ENCODE measurements around the gene ZNF816. TPM values are rescaled to one million over a fixed set of nuclear protein-coding genes. Genes with fewer than 3 reads are reported as not detected.

The ZNF816 gene
- polyA plus RNA-seq, 1 donor from 2014 or later, result 0.10 TPM

DNA sequence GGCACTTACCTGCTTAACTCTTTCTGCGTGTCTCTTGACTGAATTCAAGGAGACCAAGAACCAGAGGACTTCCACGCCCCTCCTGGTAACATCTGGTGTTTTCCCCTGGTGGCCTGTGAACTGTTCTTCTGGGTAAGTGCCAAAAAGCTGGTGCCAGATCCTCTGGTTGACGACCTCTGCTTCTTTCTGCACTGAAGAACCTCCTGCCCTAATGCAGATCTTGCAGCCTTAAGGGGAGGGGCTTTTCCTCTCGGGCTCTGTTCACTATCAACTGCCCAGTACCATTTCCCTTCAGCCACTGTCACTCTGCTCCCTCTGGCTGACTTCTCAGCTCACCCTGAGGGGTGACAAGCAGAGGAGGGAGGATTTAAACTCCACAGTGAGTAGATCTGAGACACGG lies 44.9 kb upstream of the ZNF816 start:
- Histone ChIP-seq H3F3A (ENCODE audit: insufficient read depth, low read length, poor library complexity, severe bottlenecking) (no peaks in the 10 kb centered on the region), H3K9me2 (ENCODE audit: insufficient read depth, low read length) (no peaks in the 10 kb centered on the region)

GRCh38 chr19:53007200-53007599 lies 44.5 kb upstream of the ZNF816 start:
- Histone ChIP-seq H2AFZ (ENCODE audit: low read depth, low read length) (no peak overlapping the region), H3F3A (ENCODE audit: insufficient read depth, low read length, poor library complexity, severe bottlenecking) (no peaks in the 10 kb centered on the region), H3K79me2 (replicated peaks; ENCODE audit: insufficient read depth, low read length) (no peaks in the 10 kb centered on the region), H3K9ac (ENCODE audit: low read length) (no peak overlapping the region), H3K9me3 (ENCODE audit: low read length) (no peaks in the 10 kb centered on the region), H3K9me2 (ENCODE audit: insufficient read depth, low read length) (no peaks in the 10 kb centered on the region), H3K27me3 (ENCODE audit: insufficient read depth, low read depth, low read length) (no peaks in the 10 kb centered on the region), H3K4me3 (ENCODE audit: low read length) (no peak overlapping the region), H3K36me3 (ENCODE audit: insufficient read depth, low read length) (no peaks in the 10 kb centered on the region), H4K20me1 (ENCODE audit: insufficient read depth) (no peaks in the 10 kb centered on the region), H3K27ac (ENCODE audit: low read length) (no peak overlapping the region), H3K4me2 (ENCODE audit: low read length) (no peak overlapping the region)
- TF ChIP-seq TAF1 (IDR thresholded peaks at IDR 0.05; ENCODE audit: low read depth) (no peak), RAD21 (conservative IDR thresholded peaks at IDR 0.05) (no peak), EP300 (conservative IDR thresholded peaks at IDR 0.05; ENCODE audit: poor library complexity, severe bottlenecking) (no peak), POLR2AphosphoS5 (IDR thresholded peaks at IDR 0.05) (no peak), MXI1 (conservative IDR thresholded peaks at IDR 0.05; ENCODE audit: poor library complexity, severe bottlenecking) (no peak), EZH2 (IDR thresholded peaks at IDR 0.05; ENCODE audit: borderline replicate concordance, insufficient read depth, low read length, poor library complexity, severe bottlenecking) (no peak), SMC3 (conservative IDR thresholded peaks at IDR 0.05; ENCODE audit: poor library complexity) (no peak)
- TF ChIP-seq, protein P1, sequence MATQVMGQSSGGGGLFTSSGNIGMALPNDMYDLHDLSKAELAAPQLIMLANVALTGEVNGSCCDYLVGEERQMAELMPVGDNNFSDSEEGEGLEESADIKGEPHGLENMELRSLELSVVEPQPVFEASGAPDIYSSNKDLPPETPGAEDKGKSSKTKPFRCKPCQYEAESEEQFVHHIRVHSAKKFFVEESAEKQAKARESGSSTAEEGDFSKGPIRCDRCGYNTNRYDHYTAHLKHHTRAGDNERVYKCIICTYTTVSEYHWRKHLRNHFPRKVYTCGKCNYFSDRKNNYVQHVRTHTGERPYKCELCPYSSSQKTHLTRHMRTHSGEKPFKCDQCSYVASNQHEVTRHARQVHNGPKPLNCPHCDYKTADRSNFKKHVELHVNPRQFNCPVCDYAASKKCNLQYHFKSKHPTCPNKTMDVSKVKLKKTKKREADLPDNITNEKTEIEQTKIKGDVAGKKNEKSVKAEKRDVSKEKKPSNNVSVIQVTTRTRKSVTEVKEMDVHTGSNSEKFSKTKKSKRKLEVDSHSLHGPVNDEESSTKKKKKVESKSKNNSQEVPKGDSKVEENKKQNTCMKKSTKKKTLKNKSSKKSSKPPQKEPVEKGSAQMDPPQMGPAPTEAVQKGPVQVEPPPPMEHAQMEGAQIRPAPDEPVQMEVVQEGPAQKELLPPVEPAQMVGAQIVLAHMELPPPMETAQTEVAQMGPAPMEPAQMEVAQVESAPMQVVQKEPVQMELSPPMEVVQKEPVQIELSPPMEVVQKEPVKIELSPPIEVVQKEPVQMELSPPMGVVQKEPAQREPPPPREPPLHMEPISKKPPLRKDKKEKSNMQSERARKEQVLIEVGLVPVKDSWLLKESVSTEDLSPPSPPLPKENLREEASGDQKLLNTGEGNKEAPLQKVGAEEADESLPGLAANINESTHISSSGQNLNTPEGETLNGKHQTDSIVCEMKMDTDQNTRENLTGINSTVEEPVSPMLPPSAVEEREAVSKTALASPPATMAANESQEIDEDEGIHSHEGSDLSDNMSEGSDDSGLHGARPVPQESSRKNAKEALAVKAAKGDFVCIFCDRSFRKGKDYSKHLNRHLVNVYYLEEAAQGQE (IDR thresholded peaks at IDR 0.05; ENCODE audit: borderline replicate concordance), result no peak
- TF ChIP-seq, protein P2, sequence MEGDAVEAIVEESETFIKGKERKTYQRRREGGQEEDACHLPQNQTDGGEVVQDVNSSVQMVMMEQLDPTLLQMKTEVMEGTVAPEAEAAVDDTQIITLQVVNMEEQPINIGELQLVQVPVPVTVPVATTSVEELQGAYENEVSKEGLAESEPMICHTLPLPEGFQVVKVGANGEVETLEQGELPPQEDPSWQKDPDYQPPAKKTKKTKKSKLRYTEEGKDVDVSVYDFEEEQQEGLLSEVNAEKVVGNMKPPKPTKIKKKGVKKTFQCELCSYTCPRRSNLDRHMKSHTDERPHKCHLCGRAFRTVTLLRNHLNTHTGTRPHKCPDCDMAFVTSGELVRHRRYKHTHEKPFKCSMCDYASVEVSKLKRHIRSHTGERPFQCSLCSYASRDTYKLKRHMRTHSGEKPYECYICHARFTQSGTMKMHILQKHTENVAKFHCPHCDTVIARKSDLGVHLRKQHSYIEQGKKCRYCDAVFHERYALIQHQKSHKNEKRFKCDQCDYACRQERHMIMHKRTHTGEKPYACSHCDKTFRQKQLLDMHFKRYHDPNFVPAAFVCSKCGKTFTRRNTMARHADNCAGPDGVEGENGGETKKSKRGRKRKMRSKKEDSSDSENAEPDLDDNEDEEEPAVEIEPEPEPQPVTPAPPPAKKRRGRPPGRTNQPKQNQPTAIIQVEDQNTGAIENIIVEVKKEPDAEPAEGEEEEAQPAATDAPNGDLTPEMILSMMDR (IDR thresholded peaks at IDR 0.05; ENCODE audit: poor library complexity, severe bottlenecking), result no peak

More for the DNA sequence above, 44.9 kb upstream of the ZNF816 start:
- Histone ChIP-seq H4K20me1 (ENCODE audit: insufficient read depth) (no peaks in the 10 kb centered on the region), H3K79me2 (replicated peaks; ENCODE audit: insufficient read depth, low read length) (no peaks in the 10 kb centered on the region), H2AFZ (ENCODE audit: low read depth, low read length) (no peak overlapping the region), H3K4me2 (ENCODE audit: low read length) (no peak overlapping the region), H3K27ac (ENCODE audit: low read length) (no peak overlapping the region), H3K9me3 (ENCODE audit: low read length) (no peaks in the 10 kb centered on the region), H3K27me3 (ENCODE audit: insufficient read depth, low read depth, low read length) (no peaks in the 10 kb centered on the region), H3K36me3 (ENCODE audit: insufficient read depth, low read length) (no peaks in the 10 kb centered on the region), H3K4me3 (ENCODE audit: low read length) (no peak overlapping the region), H3K9ac (ENCODE audit: low read length) (no peak overlapping the region)
- TF ChIP-seq SMC3 (conservative IDR thresholded peaks at IDR 0.05; ENCODE audit: poor library complexity), result no peak
- TF ChIP-seq EP300 (conservative IDR thresholded peaks at IDR 0.05; ENCODE audit: poor library complexity, severe bottlenecking), result no peak
- no peak for TF ChIP-seq EZH2 (IDR thresholded peaks at IDR 0.05; ENCODE audit: borderline replicate concordance, insufficient read depth, low read length, poor library complexity, severe bottlenecking)
- TF ChIP-seq, protein P2 (IDR thresholded peaks at IDR 0.05; ENCODE audit: poor library complexity, severe bottlenecking), result no peak
- TF ChIP-seq, protein P1 (IDR thresholded peaks at IDR 0.05; ENCODE audit: borderline replicate concordance), result no peak
- no peak for TF ChIP-seq POLR2AphosphoS5 (IDR thresholded peaks at IDR 0.05)
- no peak for TF ChIP-seq TAF1 (IDR thresholded peaks at IDR 0.05; ENCODE audit: low read depth)
- TF ChIP-seq RAD21 (conservative IDR thresholded peaks at IDR 0.05), result no peak
- TF ChIP-seq MXI1 (conservative IDR thresholded peaks at IDR 0.05; ENCODE audit: poor library complexity, severe bottlenecking), result no peak
